ENCODE measurements around the gene PRDM16. TPM values are rescaled to one million over a fixed set of nuclear protein-coding genes. Genes with fewer than 3 reads are reported as not detected.

Gene PRDM16
- total and polyA plus RNA-seq, 7 donors: 0.04 to 1.2 (median 0.31) TPM

GRCh38 chr1:3324704-3325535 lies 255.9 kb downstream of the PRDM16 start:
- Histone ChIP-seq H3K9me3 (no peaks in the 10 kb centered on the region), H3K27me3 (ENCODE audit: insufficient read depth in 3 of 3, low read length in 2 of 3) (peaks cover 0 to 31% (median 3%) of the 10 kb centered on the region in 3 donors), H3K27ac (no peak overlapping the region), H3K4me3 (no peak overlapping the region), H3K4me1 (no peaks in the 10 kb centered on the region), H3K36me3 (ENCODE audit: insufficient read depth in 1 of 2, low read depth in 1 of 2) (no peaks in the 10 kb centered on the region)
- WGBS, 3 donors: 92 to 95% (median 94%) methylated on average over 22 of the region's 22 CpGs
- ATAC-seq (no peak), DNase-seq (no peak)
- intact Hi-C loops (cut with DNase I): no loop called here
- no peak for TF ChIP-seq CTCF (IDR thresholded peaks at IDR 0.05)

GRCh38 chr1:3326516-3327388 lies 257.7 kb downstream of the PRDM16 start:
- WGBS, 3 donors: 79 to 85% (median 84%) methylated on average over 20 to 21 of the region's 21 CpGs
- Histone ChIP-seq H3K27ac (no peak overlapping the region), H3K4me3 (no peak overlapping the region), H3K4me1 (no peaks in the 10 kb centered on the region), H3K36me3 (ENCODE audit: insufficient read depth in 1 of 2, low read depth in 1 of 2) (no peaks in the 10 kb centered on the region), H3K27me3 (ENCODE audit: insufficient read depth in 3 of 3, low read length in 2 of 3) (peaks cover 0 to 27% (median 3%) of the 10 kb centered on the region in 3 donors), H3K9me3 (no peaks in the 10 kb centered on the region)
- DNase-seq: no peak
- ATAC-seq: no peak
- TF ChIP-seq CTCF (IDR thresholded peaks at IDR 0.05): no peak
- intact Hi-C loops (cut with DNase I): no loop called here

GRCh38 chr1:3327389-3327702 lies 258.3 kb downstream of the PRDM16 start:
- Histone ChIP-seq H3K36me3 (ENCODE audit: insufficient read depth in 1 of 2, low read depth in 1 of 2) (no peaks in the 10 kb centered on the region), H3K9me3 (no peaks in the 10 kb centered on the region), H3K27ac (no peak overlapping the region), H3K4me3 (no peak overlapping the region), H3K4me1 (no peaks in the 10 kb centered on the region), H3K27me3 (ENCODE audit: insufficient read depth in 3 of 3, low read length in 2 of 3) (peaks cover 0 to 27% (median 3%) of the 10 kb centered on the region in 3 donors)
- ATAC-seq (no peak), DNase-seq (no peak)
- 47 to 62% (median 53%) methylated on average over 15 of the region's 15 CpGs for WGBS, 3 donors
- TF ChIP-seq CTCF (IDR thresholded peaks at IDR 0.05): no peak
- intact Hi-C loops (cut with DNase I): no loop called here

- no peak for DNase-seq
- Histone ChIP-seq H3K27ac (no peak overlapping the region), H3K27me3 (ENCODE audit: insufficient read depth in 3 of 3, low read length in 2 of 3) (peaks cover 0 to 20% (median 3%) of the 10 kb centered on the region in 3 donors), H3K9me3 (no peaks in the 10 kb centered on the region), H3K4me1 (no peaks in the 10 kb centered on the region), H3K4me3 (no peak overlapping the region), H3K36me3 (ENCODE audit: insufficient read depth in 1 of 2, low read depth in 1 of 2) (no peaks in the 10 kb centered on the region)
- intact Hi-C loops (cut with DNase I): no loop called here
- no peak for TF ChIP-seq CTCF (IDR thresholded peaks at IDR 0.05)
- ATAC-seq: no peak
- 85 to 86% (median 86%) methylated on average over 15 of the region's 15 CpGs for WGBS, 3 donors
Observed at GRCh38 chr1:3327936-3328590, 259.1 kb downstream of the PRDM16 start.
